Osteoblast (primary cell): ENCODE measurements around the gene HNRNPU. TPM values are rescaled to one million over a fixed set of nuclear protein-coding genes. Genes with fewer than 3 reads are reported as not detected.

ENCODE experiments used
- DNase-seq: peaks from one replicate; pipeline ENCODE4 v3.0.0; 2011; ENCODE audit warnings: low spot score, mixed read lengths; ENCODE audit not compliant: insufficient read length; ENCODE audit errors: missing footprints
- H2AFZ ChIP-seq: 2 replicates; pipeline ENCODE4 v1.6.0; 2011; ENCODE audit warnings: mild to moderate bottlenecking, low read length
- H3K27ac ChIP-seq: 2 replicates; pipeline ENCODE4 v1.5.1; 2011; ENCODE audit warnings: mild to moderate bottlenecking, low read depth, low read length, moderate library complexity
- H3K27me3 ChIP-seq: 2 replicates; pipeline ENCODE4 v1.6.0; 2012; ENCODE audit warnings: mild to moderate bottlenecking, control low read depth, inconsistent platforms, low read length, moderate library complexity; ENCODE audit not compliant: insufficient read depth
- H3K36me3 ChIP-seq: 2 replicates; pipeline ENCODE4 v1.5.1; 2011; ENCODE audit warnings: mild to moderate bottlenecking, low read length, control low read depth, moderate library complexity; ENCODE audit not compliant: insufficient read depth
- H3K4me1 ChIP-seq: 2 replicates; pipeline ENCODE4 v1.5.1; 2011; ENCODE audit warnings: mild to moderate bottlenecking, low read length, control low read depth, moderate library complexity; ENCODE audit not compliant: insufficient read depth
- H3K4me2 ChIP-seq: 2 replicates; pipeline ENCODE4 v1.6.0; 2011; ENCODE audit warnings: mild to moderate bottlenecking, low read length; ENCODE audit not compliant: insufficient read depth
- H3K4me3 ChIP-seq: fragments of 200-600 bp; sonication (generic); 3 replicates; pipeline ENCODE4 v1.5.1; 2012; ENCODE audit warnings: mild to moderate bottlenecking, low read length, inconsistent platforms; ENCODE audit not compliant: insufficient read depth
- H3K79me2 ChIP-seq: 2 replicates; pipeline ENCODE4 v1.6.0; 2012; ENCODE audit warnings: mild to moderate bottlenecking, low read length, control low read depth, inconsistent platforms; ENCODE audit not compliant: insufficient read depth
- H3K9me3 ChIP-seq: 2 replicates; pipeline ENCODE4 v1.5.1; 2011; ENCODE audit warnings: low read depth, low read length, control low read depth
- H4K20me1 ChIP-seq: 2 replicates; pipeline ENCODE4 v1.6.0; 2012; ENCODE audit warnings: mild to moderate bottlenecking, low read length, control low read depth; ENCODE audit not compliant: insufficient read depth
- CTCF ChIP-seq: IDR thresholded peaks from 2 replicates; pipeline ENCODE4 v1.5.1; 2011; ENCODE audit warnings: mild to moderate bottlenecking, low read depth, low read length, moderate library complexity; ENCODE audit errors: extremely low read depth
- total RNA-seq: library from RNA; depleted of rRNA; stranded (reverse); fragments of >200 nt; gene quantifications from 2 replicates; pipeline ENCODE4 v1.2.3, GENCODE V29; 2012

The HNRNPU gene
- total RNA-seq, 1 donor = 240 TPM

GRCh38 chr1:244858357-244858756 lies 6.0 kb downstream of the HNRNPU start:
- Histone ChIP-seq H3K4me3 (no peak overlapping the region), H4K20me1 (peaks cover 52% of the 10 kb centered on the region), H3K27me3 (no peaks in the 10 kb centered on the region), H3K79me2 (peaks cover 92% of the 10 kb centered on the region), H3K4me1 (peaks cover 23% of the 10 kb centered on the region), H3K27ac (no peak overlapping the region), H2AFZ (no peak overlapping the region), H3K9me3 (no peaks in the 10 kb centered on the region), H3K4me2 (no peak overlapping the region), H3K36me3 (peaks cover 78% of the 10 kb centered on the region)
- no peak for TF ChIP-seq CTCF
- DNase-seq = no peak

- no peaks in the 10 kb centered on the region for H3K27me3 ChIP-seq
- H3K4me3 ChIP-seq = no peak overlapping the region
- peaks cover 51% of the 10 kb centered on the region for H4K20me1 ChIP-seq
- peaks cover 84% of the 10 kb centered on the region for H3K36me3 ChIP-seq
- DNase-seq = no peak
- H2AFZ ChIP-seq = no peak overlapping the region
- H3K27ac ChIP-seq = peak overlapping the region; percentile 30
- H3K4me1 ChIP-seq = peaks cover 23% of the 10 kb centered on the region
- H3K79me2 ChIP-seq = peaks cover 92% of the 10 kb centered on the region
- TF ChIP-seq CTCF = no peak
- no peaks in the 10 kb centered on the region for H3K9me3 ChIP-seq
- H3K4me2 ChIP-seq = no peak overlapping the region
Observed at GRCh38 chr1:244857761-244858160, 6.6 kb downstream of the HNRNPU start.

GRCh38 chr1:244854865-244855578 lies 9.3 kb downstream of the HNRNPU start:
- no peaks in the 10 kb centered on the region for H3K27me3 ChIP-seq
- H3K36me3 ChIP-seq = peaks cover 100% of the 10 kb centered on the region
- no peak overlapping the region for H2AFZ ChIP-seq
- H3K79me2 ChIP-seq = peaks cover 92% of the 10 kb centered on the region
- H4K20me1 ChIP-seq = peaks cover 27% of the 10 kb centered on the region
- H3K9me3 ChIP-seq = no peaks in the 10 kb centered on the region
- no peak for DNase-seq
- peaks cover 6% of the 10 kb centered on the region for H3K4me1 ChIP-seq
- no peak overlapping the region for H3K27ac ChIP-seq
- no peak overlapping the region for H3K4me3 ChIP-seq
- H3K4me2 ChIP-seq = no peak overlapping the region
- no peak for TF ChIP-seq CTCF

- DNase-seq = no peak
- Histone ChIP-seq H3K36me3 (peaks cover 100% of the 10 kb centered on the region), H2AFZ (no peak overlapping the region), H3K4me3 (no peak overlapping the region), H3K9me3 (no peaks in the 10 kb centered on the region), H3K79me2 (peaks cover 91% of the 10 kb centered on the region), H3K27ac (no peak overlapping the region), H3K4me2 (no peak overlapping the region), H4K20me1 (peaks cover 19% of the 10 kb centered on the region), H3K27me3 (no peaks in the 10 kb centered on the region), H3K4me1 (no peaks in the 10 kb centered on the region)
- TF ChIP-seq CTCF = no peak
Observed at GRCh38 chr1:244854166-244854565, 10.2 kb downstream of the HNRNPU start.
